Gastrocnemius medialis (tissue), 4 donors: ENCODE measurements around the gene TMEM161B.

Experiments
- CTCF ChIP-seq, 5 experiments: fragments of 450-650 bp in 3 of 5; fragments of 200-600 bp in 2 of 5; sonication (generic) in 2 of 5; IDR thresholded peaks in 4 of 5; conservative IDR thresholded peaks in 1 of 5; 1 replicate in 4 of 5; 2 replicates in 1 of 5; pipeline ENCODE4 v1.5.1; 2016 to 2019; ENCODE audit warnings: antibody characterized with exemption in 5 of 5, mild to moderate bottlenecking in 3 of 5, moderate library complexity in 3 of 5
- POLR2A ChIP-seq, 2 donors: fragments of 450-650 bp; IDR thresholded peaks; one replicate each; pipeline ENCODE4 v1.6.1; 2017; ENCODE audit warnings: antibody characterized with exemption in 2 of 2, mild to moderate bottlenecking in 2 of 2, moderate library complexity in 2 of 2

DNA sequence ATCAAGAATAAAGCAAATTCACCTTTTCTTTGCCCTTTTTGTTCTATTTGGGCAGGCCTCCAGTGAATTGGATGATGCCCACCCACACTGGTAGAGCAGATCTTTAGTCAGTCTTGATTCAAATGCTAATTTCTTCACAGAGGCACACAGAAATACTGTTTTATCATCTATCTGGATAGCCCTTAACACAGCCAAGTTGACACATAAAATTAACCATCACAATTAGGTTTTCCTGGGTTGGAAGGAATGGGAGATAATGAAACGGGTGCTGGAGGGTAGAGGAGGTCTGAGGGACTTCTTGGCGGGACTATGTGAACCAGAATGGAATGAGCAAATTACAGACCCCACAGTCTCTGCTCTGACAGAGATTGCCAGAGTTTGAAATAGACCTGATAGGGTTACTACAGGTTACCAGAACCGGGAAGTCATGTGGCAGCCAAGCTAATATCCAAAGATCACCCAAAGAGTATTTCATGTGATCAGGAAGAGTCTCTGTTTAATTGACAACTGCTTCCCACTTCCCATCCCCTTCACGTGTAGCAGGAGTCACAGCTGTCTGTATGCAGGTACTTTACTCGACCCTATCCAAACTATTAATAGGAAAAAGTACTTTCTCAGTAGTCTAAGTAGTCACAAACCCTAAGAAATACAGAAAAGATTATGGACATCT lies 20.0 kb upstream of the TMEM161B start:
- TF ChIP-seq POLR2A (IDR thresholded peaks at IDR 0.05) (no peak), CTCF (IDR thresholded peaks at IDR 0.05 in 4 of 5, conservative IDR thresholded peaks at IDR 0.05 in 1 of 5) (no peak)
